ENCODE results near the gene C22orf23. TPM values are rescaled to one million over a fixed set of nuclear protein-coding genes. Genes with fewer than 3 reads are reported as not detected.

C22orf23 gene
- total and polyA plus RNA-seq, 2 of the 13 experiments (the other 11 are each of a cell fraction or from before 2014, with no cell fraction given), result 0.21 to 0.24 TPM

GRCh38 chr22:37896181-37896592, 57.2 kb downstream of the C22orf23 start (continued):
- TF ChIP-seq TFAP4 (IDR thresholded peaks at IDR 0.05; ENCODE audit: borderline replicate concordance, low read depth) (0 out of 2 replicates have a peak, but pooled peaks have one; percentile 58), THAP8 (CRISPR knock-in tag; IDR thresholded peaks at IDR 0.05; ENCODE audit: borderline replicate concordance) (no peak), ZNF556 (CRISPR knock-in tag; IDR thresholded peaks at IDR 0.05; ENCODE audit: borderline replicate concordance) (peak; percentile 61; the same call in 1 of the 2 replicates), ZNF552 (CRISPR knock-in tag; IDR thresholded peaks at IDR 0.05; ENCODE audit: borderline replicate concordance) (no peak), ZNF580 (CRISPR knock-in tag; IDR thresholded peaks at IDR 0.05; ENCODE audit: borderline replicate concordance, low read depth) (no peak), IKZF5 (CRISPR knock-in tag; IDR thresholded peaks at IDR 0.05) (peak; percentile 53; the same call in 1 of the 2 replicates), ZHX2 (IDR thresholded peaks at IDR 0.05; ENCODE audit: low read depth) (no peak), ZHX2 (CRISPR knock-in tag; IDR thresholded peaks at IDR 0.05; ENCODE audit: borderline replicate concordance) (no peak), RNF219 (CRISPR knock-in tag; IDR thresholded peaks at IDR 0.05) (no peak), DRAP1 (CRISPR knock-in tag; IDR thresholded peaks at IDR 0.05) (peak; percentile 61), ZFX (CRISPR knock-in tag; IDR thresholded peaks at IDR 0.05; ENCODE audit: low read depth) (peak; percentile 80), ZNF788 (CRISPR knock-in tag; IDR thresholded peaks at IDR 0.05; ENCODE audit: borderline replicate concordance) (peak; percentile 59; the same call in 1 of the 2 replicates), MAZ (IDR thresholded peaks at IDR 0.05; ENCODE audit: borderline replicate concordance, low read depth, low read length) (no peak), MAZ (CRISPR knock-in tag; IDR thresholded peaks at IDR 0.05; ENCODE audit: low read depth) (peak; percentile 49; the same call in 1 of the 2 replicates), POLR2G (IDR thresholded peaks at IDR 0.05; ENCODE audit: low read depth, low read length) (peak; percentile 58), ZNF354B (CRISPR knock-in tag; IDR thresholded peaks at IDR 0.05) (no peak), ZNF570 (CRISPR knock-in tag; IDR thresholded peaks at IDR 0.05; ENCODE audit: borderline replicate concordance) (no peak), NCOA1 (CRISPR knock-in tag; IDR thresholded peaks at IDR 0.05) (no peak)

All from HepG2 (cell line).